GM12891 (cell line): ENCODE results near the gene RIMS3. TPM values are rescaled to one million over a fixed set of nuclear protein-coding genes. Genes with fewer than 3 reads are reported as not detected.

ENCODE experiments used
- DNase-seq: peaks from one replicate; pipeline ENCODE4 v3.0.0; 2011; ENCODE audit warnings: low spot score; ENCODE audit not compliant: insufficient read length
- FAIRE-seq: peaks from 2 replicates; lab custom pipeline; 2011; peaks lifted over from hg19 to GRCh38; lab: Jason Lieb, UNC
- PAX5 ChIP-seq: IDR thresholded peaks from 2 replicates; pipeline ENCODE4 v1.6.1; 2011; ENCODE audit warnings: low read length, moderate library complexity, mild to moderate bottlenecking; ENCODE audit not compliant: insufficient read depth, severe bottlenecking
- POLR2A ChIP-seq: IDR thresholded peaks from 2 replicates; pipeline ENCODE4 v1.6.1; 2011; ENCODE audit warnings: low read depth, low read length, control low read depth
- POLR2AphosphoS5 ChIP-seq: IDR thresholded peaks from 2 replicates; pipeline ENCODE4 v1.6.1; 2011; ENCODE audit warnings: low read depth, low read length, control low read depth
- POU2F2 ChIP-seq: IDR thresholded peaks from 2 replicates; pipeline ENCODE4 v1.6.1; 2011; ENCODE audit warnings: low read depth, mild to moderate bottlenecking, control low read depth, low read length, moderate library complexity
- SPI1 ChIP-seq: IDR thresholded peaks from 2 replicates; pipeline ENCODE4 v1.6.1; 2011; ENCODE audit warnings: low read depth, low read length, control low read depth
- TAF1 ChIP-seq: IDR thresholded peaks from 2 replicates; pipeline ENCODE4 v1.6.1; 2011; ENCODE audit warnings: low read depth, low read length, control low read depth
- polyA plus RNA-seq: library from polyadenylated mRNA; unstranded; fragments of >200 nt; gene quantifications from one replicate; pipeline ENCODE4 v1.2.1, GENCODE V29; 2012; ENCODE audit warnings: low read depth, missing spikeins, inconsistent platforms; ENCODE audit not compliant: missing spikeins

RIMS3 gene
- 0.13 TPM for polyA plus RNA-seq

- FAIRE-seq (peak; percentile 91), DNase-seq (peak; percentile 94)
- TF ChIP-seq POLR2A (no peak), TAF1 (no peak), POU2F2 (no peak), PAX5 (no peak), POLR2AphosphoS5 (no peak), SPI1 (no peak)
Observed at GRCh38 chr1:40665335-40666171, at the start of gene RIMS3. Gene RIMS3, minus strand, starts transcription at chr1:40665682. Its CDS starts 23,757 bp downstream, at chr1:40641925.

GRCh38 chr1:40712997-40713396 is 47.5 kb upstream of the RIMS3 start:
- no peak for DNase-seq

GRCh38 chr1:40712405-40712944 is 47.0 kb upstream of the RIMS3 start:
- DNase-seq (no peak), FAIRE-seq (no peak)

More at GRCh38 chr1:40712997-40713396, 47.5 kb upstream of the RIMS3 start:
- no peak for FAIRE-seq
- TF ChIP-seq TAF1: no peak
- peak; percentile 76 for TF ChIP-seq SPI1
- no peak for TF ChIP-seq PAX5
- no peak for TF ChIP-seq POU2F2

GRCh38 chr1:40711465-40712404 is 46.3 kb upstream of the RIMS3 start:
- TF ChIP-seq POU2F2 (no peak), POLR2A (no peak), PAX5 (no peak), TAF1 (no peak), POLR2AphosphoS5 (no peak), SPI1 (no peak)
- FAIRE-seq (peak; percentile 58), DNase-seq (no peak)

More at GRCh38 chr1:40712405-40712944, 47.0 kb upstream of the RIMS3 start:
- TF ChIP-seq POLR2A (no peak), POLR2AphosphoS5 (no peak), POU2F2 (no peak), TAF1 (no peak), PAX5 (no peak), SPI1 (no peak)

GRCh38 chr1:40710581-40711315 is 45.3 kb upstream of the RIMS3 start:
- no peak for FAIRE-seq
- DNase-seq: no peak
- TF ChIP-seq POLR2A: no peak
- no peak for TF ChIP-seq PAX5
- TF ChIP-seq SPI1: no peak
- TF ChIP-seq TAF1: no peak

- FAIRE-seq (no peak), DNase-seq (no peak)
- TF ChIP-seq POU2F2 (no peak), POLR2A (no peak), POLR2AphosphoS5 (no peak; the same call in 1 of the 2 replicates), SPI1 (no peak), PAX5 (no peak), TAF1 (no peak; the same call in 1 of the 2 replicates)
Observed at GRCh38 chr1:40709802-40710278, 44.4 kb upstream of the RIMS3 start.

- FAIRE-seq (peak; percentile 96), DNase-seq (peak; percentile 34)
- TF ChIP-seq POLR2A (peak; percentile 72), PAX5 (no peak), TAF1 (no peak), POLR2AphosphoS5 (peak; percentile 67; the same call in 1 of the 2 replicates), SPI1 (peak; percentile 92)
Observed at GRCh38 chr1:40709100-40709801, 43.8 kb upstream of the RIMS3 start.

- TF ChIP-seq SPI1: no peak
- TF ChIP-seq POLR2A: no peak
- TF ChIP-seq PAX5: no peak
- TF ChIP-seq TAF1: no peak
- no peak for TF ChIP-seq POU2F2
- TF ChIP-seq POLR2AphosphoS5: no peak
- peak; percentile 20 for DNase-seq
- FAIRE-seq: no peak
Observed at GRCh38 chr1:40708750-40709099, 43.2 kb upstream of the RIMS3 start.
